Liver (tissue), 9 donors: ENCODE measurements around the gene DTYMK. TPM values are rescaled to one million over a fixed set of nuclear protein-coding genes. Genes with fewer than 3 reads are reported as not detected.

ENCODE experiments used
- DNase-seq: peaks from one replicate; pipeline ENCODE4 v3.0.0-alpha.2; 2017; ENCODE audit warnings: low spot score
- H3K27ac ChIP-seq, 2 donors: one replicate each; pipeline ENCODE4 v1.7.0; 2013; ENCODE audit warnings: inconsistent platforms in 2 of 2, low read length in 2 of 2, control low read depth in 1 of 2, low read depth in 1 of 2, mild to moderate bottlenecking in 1 of 2
- H3K27me3 ChIP-seq, 4 donors: one replicate each; pipeline versions ENCODE4 v1.6.1 to v1.7.0; 2013; ENCODE audit warnings: low read length in 3 of 4, inconsistent platforms in 1 of 4, mild to moderate bottlenecking in 1 of 4, moderate library complexity in 1 of 4; ENCODE audit not compliant: control insufficient read depth in 4 of 4, insufficient read depth in 4 of 4
- H3K36me3 ChIP-seq, 4 donors: one replicate each; pipeline versions ENCODE4 v1.6.1 to v1.7.0; 2013; ENCODE audit warnings: low read length in 3 of 4, mild to moderate bottlenecking in 3 of 4, low read depth in 1 of 4, moderate library complexity in 1 of 4; ENCODE audit not compliant: control insufficient read depth in 4 of 4, insufficient read depth in 3 of 4
- H3K4me1 ChIP-seq, 4 donors: one replicate each; pipeline versions ENCODE4 v1.6.1 to v1.7.0; 2013; ENCODE audit warnings: low read length in 3 of 4, mild to moderate bottlenecking in 3 of 4, moderate library complexity in 1 of 4; ENCODE audit not compliant: control insufficient read depth in 4 of 4, insufficient read depth in 4 of 4
- H3K4me3 ChIP-seq, 3 donors: one replicate each; pipeline versions ENCODE4 v1.6.1 to v1.7.0; 2013; ENCODE audit warnings: low read length in 3 of 3, control low read depth in 1 of 3, low read depth in 1 of 3, mild to moderate bottlenecking in 1 of 3
- H3K9ac ChIP-seq, 2 donors: one replicate each; pipeline ENCODE4 v1.7.0; 2013; ENCODE audit warnings: low read length in 2 of 2, mild to moderate bottlenecking in 2 of 2, moderate library complexity in 2 of 2, control low read depth in 1 of 2, low read depth in 1 of 2
- H3K9me3 ChIP-seq, 4 donors: one replicate each; pipeline versions ENCODE4 v1.6.1 to v1.7.0; 2013; ENCODE audit warnings: low read length in 3 of 4; ENCODE audit not compliant: control insufficient read depth in 4 of 4
- ATF3 ChIP-seq: IDR thresholded peaks from 2 replicates; pipeline ENCODE4 v1.6.1; 2016; ENCODE audit warnings: antibody characterized with exemption
- EGR1 ChIP-seq, 2 donors: IDR thresholded peaks; 2 replicates each; pipeline ENCODE4 v1.6.1; 2016 to 2018; ENCODE audit warnings: antibody characterized with exemption in 2 of 2, low read depth in 2 of 2
- FOXA1 ChIP-seq: IDR thresholded peaks from 2 replicates; pipeline ENCODE4 v1.6.1; 2016; ENCODE audit warnings: antibody characterized with exemption
- FOXA2 ChIP-seq: IDR thresholded peaks from 2 replicates; pipeline ENCODE4 v1.6.1; 2016; ENCODE audit warnings: antibody characterized with exemption
- GABPA ChIP-seq, 2 donors: IDR thresholded peaks in 1 of 2; conservative IDR thresholded peaks in 1 of 2; 2 replicates each; pipeline ENCODE4 v1.6.1; 2016; ENCODE audit warnings: antibody characterized with exemption in 2 of 2, mild to moderate bottlenecking in 1 of 2, moderate library complexity in 1 of 2
- HNF4A ChIP-seq, 2 donors: conservative IDR thresholded peaks; 2 replicates each; pipeline ENCODE4 v1.6.1; 2016; ENCODE audit warnings: antibody characterized with exemption in 2 of 2, mild to moderate bottlenecking in 2 of 2
- HNF4G ChIP-seq: IDR thresholded peaks from 2 replicates; pipeline ENCODE4 v1.6.1; 2016; ENCODE audit warnings: antibody characterized with exemption
- JUND ChIP-seq, 2 donors: IDR thresholded peaks; 2 replicates each; pipeline ENCODE4 v1.6.1; 2016; ENCODE audit warnings: antibody characterized with exemption in 2 of 2
- MAX ChIP-seq: IDR thresholded peaks from 2 replicates; pipeline ENCODE4 v1.6.1; 2016; ENCODE audit warnings: antibody characterized with exemption
- NR2F2 ChIP-seq: IDR thresholded peaks from 2 replicates; pipeline ENCODE4 v1.6.1; 2016; ENCODE audit warnings: antibody characterized with exemption
- RAD21 ChIP-seq, 2 donors: IDR thresholded peaks; 2 replicates each; pipeline ENCODE4 v1.6.1; 2016; ENCODE audit warnings: antibody characterized with exemption in 2 of 2, mild to moderate bottlenecking in 2 of 2
- SP1 ChIP-seq: IDR thresholded peaks from 2 replicates; pipeline ENCODE4 v1.6.1; 2018; ENCODE audit warnings: antibody characterized with exemption, mild to moderate bottlenecking
- YY1 ChIP-seq: IDR thresholded peaks from 2 replicates; pipeline ENCODE4 v1.6.1; 2016; ENCODE audit warnings: antibody characterized with exemption, mild to moderate bottlenecking
- WGBS: extraction: QIAGEN DNeasy Blood & Tissue Kit; methylation state at CpG from one replicate; pipeline ENCODE4 v1.1.7; 2013; 5-methylcytosine and 5-hydroxymethylcytosine counted together
- polyA plus RNA-seq, 2 donors: library from polyadenylated mRNA; stranded (reverse) in 1 of 2; unstranded in 1 of 2; fragments of 200-250 nt in 1 of 2; fragments of >200 nt in 1 of 2; fragmentation: Nextera tagmentation in 1 of 2; extraction: Ambion mirVana in 1 of 2; gene quantifications; one replicate each; pipeline versions ENCODE4 v1.2.1 to v1.2.3, GENCODE V29; 2013 to 2015
- total RNA-seq, 2 donors: library from RNA; depleted of rRNA; stranded (reverse); fragments of >200 nt; gene quantifications; one replicate each; pipeline ENCODE4 v1.2.3, GENCODE V29; 2014
- TF ChIP-seq, protein P1 (sequence below): IDR thresholded peaks from 2 replicates; pipeline ENCODE4 v1.6.1; 2016; ENCODE audit warnings: antibody characterized with exemption, mild to moderate bottlenecking
- TF ChIP-seq, protein P2 (sequence below): fragments of 150-350 bp; IDR thresholded peaks from 2 replicates; pipeline ENCODE4 v1.5.1; 2017; ENCODE audit warnings: improper control_type of control experiment, low read depth, low read length; ENCODE audit not compliant: missing input control
- TF ChIP-seq, protein P3 (sequence below): IDR thresholded peaks from 2 replicates; pipeline ENCODE4 v1.6.1; 2016; ENCODE audit warnings: antibody characterized with exemption
- donor health status: healthy.
- donor health status: healthy.
- donor health status: healthy.
- donor health status: healthy.
- donor health status: healthy.

Gene DTYMK
- total and polyA plus RNA-seq, 4 donors, result 5.5 to 17.7 (median 14.5) TPM

DNA sequence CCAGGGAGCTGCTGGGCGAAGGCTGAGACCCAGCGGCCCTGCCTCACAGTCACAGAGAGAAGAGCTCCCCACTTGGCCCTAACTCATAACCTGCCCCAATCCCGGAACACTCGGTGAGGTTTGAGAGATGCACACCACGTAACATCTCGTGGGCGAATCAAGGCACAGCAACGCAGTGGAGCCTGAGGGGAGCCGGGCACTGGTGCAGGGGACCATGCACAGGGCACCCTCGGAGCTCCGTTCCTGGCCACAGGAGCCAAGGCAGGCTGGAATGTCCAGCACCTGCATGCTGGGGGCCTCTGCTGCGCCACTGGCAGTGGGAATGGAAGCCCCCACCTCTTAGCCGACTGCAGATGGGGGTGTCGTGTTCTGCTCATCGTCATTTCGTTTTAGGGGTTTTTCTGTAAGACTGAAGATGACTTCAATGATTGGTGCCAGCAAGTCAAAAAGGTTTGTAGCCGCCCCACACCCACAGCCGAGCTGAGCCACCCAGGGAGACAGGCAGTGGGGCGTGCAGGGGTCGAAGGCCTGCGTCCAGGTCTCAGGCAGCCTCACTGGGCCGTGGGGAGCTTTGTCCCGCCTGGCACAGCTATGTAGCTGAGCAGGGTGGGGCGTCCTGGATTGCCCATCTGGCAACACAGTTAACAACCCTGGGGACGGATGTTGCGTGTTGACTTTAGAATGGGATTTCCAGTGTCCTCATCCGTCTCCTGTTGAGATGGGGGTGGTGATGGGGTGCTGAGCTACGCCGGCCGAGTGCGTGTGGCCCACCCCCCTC, 16.1 kb downstream of the DTYMK start:
- TF ChIP-seq YY1, result no peak
- no peak for TF ChIP-seq SP1
- no peak for TF ChIP-seq FOXA2
- TF ChIP-seq, protein P1, sequence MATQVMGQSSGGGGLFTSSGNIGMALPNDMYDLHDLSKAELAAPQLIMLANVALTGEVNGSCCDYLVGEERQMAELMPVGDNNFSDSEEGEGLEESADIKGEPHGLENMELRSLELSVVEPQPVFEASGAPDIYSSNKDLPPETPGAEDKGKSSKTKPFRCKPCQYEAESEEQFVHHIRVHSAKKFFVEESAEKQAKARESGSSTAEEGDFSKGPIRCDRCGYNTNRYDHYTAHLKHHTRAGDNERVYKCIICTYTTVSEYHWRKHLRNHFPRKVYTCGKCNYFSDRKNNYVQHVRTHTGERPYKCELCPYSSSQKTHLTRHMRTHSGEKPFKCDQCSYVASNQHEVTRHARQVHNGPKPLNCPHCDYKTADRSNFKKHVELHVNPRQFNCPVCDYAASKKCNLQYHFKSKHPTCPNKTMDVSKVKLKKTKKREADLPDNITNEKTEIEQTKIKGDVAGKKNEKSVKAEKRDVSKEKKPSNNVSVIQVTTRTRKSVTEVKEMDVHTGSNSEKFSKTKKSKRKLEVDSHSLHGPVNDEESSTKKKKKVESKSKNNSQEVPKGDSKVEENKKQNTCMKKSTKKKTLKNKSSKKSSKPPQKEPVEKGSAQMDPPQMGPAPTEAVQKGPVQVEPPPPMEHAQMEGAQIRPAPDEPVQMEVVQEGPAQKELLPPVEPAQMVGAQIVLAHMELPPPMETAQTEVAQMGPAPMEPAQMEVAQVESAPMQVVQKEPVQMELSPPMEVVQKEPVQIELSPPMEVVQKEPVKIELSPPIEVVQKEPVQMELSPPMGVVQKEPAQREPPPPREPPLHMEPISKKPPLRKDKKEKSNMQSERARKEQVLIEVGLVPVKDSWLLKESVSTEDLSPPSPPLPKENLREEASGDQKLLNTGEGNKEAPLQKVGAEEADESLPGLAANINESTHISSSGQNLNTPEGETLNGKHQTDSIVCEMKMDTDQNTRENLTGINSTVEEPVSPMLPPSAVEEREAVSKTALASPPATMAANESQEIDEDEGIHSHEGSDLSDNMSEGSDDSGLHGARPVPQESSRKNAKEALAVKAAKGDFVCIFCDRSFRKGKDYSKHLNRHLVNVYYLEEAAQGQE, result no peak
- TF ChIP-seq HNF4G, result no peak
- TF ChIP-seq, protein P2, sequence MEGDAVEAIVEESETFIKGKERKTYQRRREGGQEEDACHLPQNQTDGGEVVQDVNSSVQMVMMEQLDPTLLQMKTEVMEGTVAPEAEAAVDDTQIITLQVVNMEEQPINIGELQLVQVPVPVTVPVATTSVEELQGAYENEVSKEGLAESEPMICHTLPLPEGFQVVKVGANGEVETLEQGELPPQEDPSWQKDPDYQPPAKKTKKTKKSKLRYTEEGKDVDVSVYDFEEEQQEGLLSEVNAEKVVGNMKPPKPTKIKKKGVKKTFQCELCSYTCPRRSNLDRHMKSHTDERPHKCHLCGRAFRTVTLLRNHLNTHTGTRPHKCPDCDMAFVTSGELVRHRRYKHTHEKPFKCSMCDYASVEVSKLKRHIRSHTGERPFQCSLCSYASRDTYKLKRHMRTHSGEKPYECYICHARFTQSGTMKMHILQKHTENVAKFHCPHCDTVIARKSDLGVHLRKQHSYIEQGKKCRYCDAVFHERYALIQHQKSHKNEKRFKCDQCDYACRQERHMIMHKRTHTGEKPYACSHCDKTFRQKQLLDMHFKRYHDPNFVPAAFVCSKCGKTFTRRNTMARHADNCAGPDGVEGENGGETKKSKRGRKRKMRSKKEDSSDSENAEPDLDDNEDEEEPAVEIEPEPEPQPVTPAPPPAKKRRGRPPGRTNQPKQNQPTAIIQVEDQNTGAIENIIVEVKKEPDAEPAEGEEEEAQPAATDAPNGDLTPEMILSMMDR, result no peak
- Histone ChIP-seq H3K27ac (no peak overlapping the region), H3K4me3 (no peak overlapping the region), H3K9me3 (no peaks in the 10 kb centered on the region), H3K9ac (no peak overlapping the region), H3K36me3 (peaks cover 4 to 47% (median 14%) of the 10 kb centered on the region in 4 donors), H3K27me3 (no peaks in the 10 kb centered on the region), H3K4me1 (peaks cover 0 to 14% (median 0%) of the 10 kb centered on the region in 4 donors)
- DNase-seq, result no peak
- 89% methylated on average over 31 of the region's 31 CpGs for WGBS

DNA sequence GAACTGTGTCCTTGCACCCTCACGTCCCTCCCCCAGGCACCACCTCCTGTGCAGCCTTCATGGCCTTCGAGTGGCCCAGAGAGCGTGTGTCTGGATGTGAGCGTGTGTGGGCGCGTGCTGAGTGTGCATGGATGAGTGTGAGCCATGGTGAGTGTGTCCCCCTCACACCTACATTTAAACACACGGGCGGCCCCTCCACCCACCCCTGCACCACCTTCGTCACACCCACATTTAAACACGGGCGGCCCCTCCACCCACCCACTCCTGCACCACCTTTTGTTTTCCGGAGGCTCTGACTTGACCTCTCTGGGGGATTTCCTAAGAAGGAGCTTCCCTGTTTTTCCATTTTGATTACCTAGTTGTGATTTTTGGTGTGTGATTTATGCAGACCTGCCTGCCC, 17.8 kb downstream of the DTYMK start:
- Histone ChIP-seq H3K27me3 (no peaks in the 10 kb centered on the region), H3K4me3 (no peak overlapping the region), H3K36me3 (peaks cover 4 to 47% (median 14%) of the 10 kb centered on the region in 4 donors), H3K4me1 (peaks cover 0 to 15% (median 0%) of the 10 kb centered on the region in 4 donors), H3K9ac (no peak overlapping the region), H3K27ac (no peak overlapping the region), H3K9me3 (no peaks in the 10 kb centered on the region)
- WGBS, result 91% methylated on average over 12 of the region's 12 CpGs
- DNase-seq, result no peak
- TF ChIP-seq HNF4A (conservative IDR thresholded peaks at IDR 0.05) (no peak), ATF3 (no peak), SP1 (no peak), FOXA2 (no peak), EGR1 (IDR thresholded peaks at IDR 0.05; ENCODE audit: low read depth in 2 of 2) (no peak), RAD21 (IDR thresholded peaks at IDR 0.05) (no peak), GABPA (IDR thresholded peaks at IDR 0.05 in 1 of 2, conservative IDR thresholded peaks at IDR 0.05 in 1 of 2) (no peak), JUND (IDR thresholded peaks at IDR 0.05) (no peak), HNF4G (no peak), NR2F2 (no peak), FOXA1 (no peak), MAX (no peak)
- TF ChIP-seq, protein P3, sequence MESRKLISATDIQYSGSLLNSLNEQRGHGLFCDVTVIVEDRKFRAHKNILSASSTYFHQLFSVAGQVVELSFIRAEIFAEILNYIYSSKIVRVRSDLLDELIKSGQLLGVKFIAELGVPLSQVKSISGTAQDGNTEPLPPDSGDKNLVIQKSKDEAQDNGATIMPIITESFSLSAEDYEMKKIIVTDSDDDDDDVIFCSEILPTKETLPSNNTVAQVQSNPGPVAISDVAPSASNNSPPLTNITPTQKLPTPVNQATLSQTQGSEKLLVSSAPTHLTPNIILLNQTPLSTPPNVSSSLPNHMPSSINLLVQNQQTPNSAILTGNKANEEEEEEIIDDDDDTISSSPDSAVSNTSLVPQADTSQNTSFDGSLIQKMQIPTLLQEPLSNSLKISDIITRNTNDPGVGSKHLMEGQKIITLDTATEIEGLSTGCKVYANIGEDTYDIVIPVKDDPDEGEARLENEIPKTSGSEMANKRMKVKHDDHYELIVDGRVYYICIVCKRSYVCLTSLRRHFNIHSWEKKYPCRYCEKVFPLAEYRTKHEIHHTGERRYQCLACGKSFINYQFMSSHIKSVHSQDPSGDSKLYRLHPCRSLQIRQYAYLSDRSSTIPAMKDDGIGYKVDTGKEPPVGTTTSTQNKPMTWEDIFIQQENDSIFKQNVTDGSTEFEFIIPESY, result no peak
- TF ChIP-seq, protein P1, result no peak
- TF ChIP-seq, protein P2, result no peak
